Kidney (tissue), 14 donors: ENCODE measurements around the gene GOLGA1. TPM values are rescaled to one million over a fixed set of nuclear protein-coding genes. Genes with fewer than 3 reads are reported as not detected.

Experiments used
- DNase-seq, 5 donors: peaks; one replicate each; pipeline ENCODE4 v3.0.0-alpha.2; 2013 to 2020
- FAIRE-seq: peaks from 2 replicates; lab custom pipeline; 2012; peaks lifted over from hg19 to GRCh38; lab: Jason Lieb, UNC
- H3K27ac ChIP-seq, 2 donors: one replicate each; pipeline ENCODE4 v1.7.0; 2013; ENCODE audit warnings: low read depth in 2 of 2, low read length in 2 of 2, inconsistent platforms in 1 of 2
- H3K27me3 ChIP-seq: one replicate; pipeline ENCODE4 v1.7.1; 2013; ENCODE audit warnings: low read length, inconsistent platforms; ENCODE audit not compliant: control insufficient read depth, insufficient read depth
- H3K36me3 ChIP-seq, 3 donors: one replicate each; pipeline versions ENCODE4 v1.7.0 to v1.7.1; 2013; ENCODE audit warnings: low read length in 3 of 3, control low read depth in 1 of 3, inconsistent platforms in 1 of 3; ENCODE audit not compliant: insufficient read depth in 3 of 3, control insufficient read depth in 2 of 3
- H3K4me1 ChIP-seq, 3 donors: one replicate each; pipeline versions ENCODE4 v1.7.0 to v1.7.1; 2013; ENCODE audit warnings: low read length in 3 of 3, inconsistent platforms in 1 of 3, low read depth in 1 of 3; ENCODE audit not compliant: control insufficient read depth in 2 of 3, insufficient read depth in 2 of 3
- H3K4me3 ChIP-seq, 3 donors: one replicate each; pipeline versions ENCODE4 v1.7.0 to v1.8.1; 2013; ENCODE audit warnings: low read length in 3 of 3, control low read depth in 1 of 3, inconsistent platforms in 1 of 3
- H3K9ac ChIP-seq, 3 donors: one replicate each; pipeline versions ENCODE4 v1.7.0 to v1.7.1; 2013; ENCODE audit warnings: low read length in 3 of 3, control low read depth in 1 of 3, inconsistent platforms in 1 of 3
- H3K9me3 ChIP-seq, 3 donors: one replicate each; pipeline versions ENCODE4 v1.7.0 to v1.7.1; 2013; ENCODE audit warnings: low read length in 3 of 3, control low read depth in 1 of 3, inconsistent platforms in 1 of 3; ENCODE audit not compliant: control insufficient read depth in 2 of 3, insufficient read depth in 1 of 3
- CTCF ChIP-seq: IDR thresholded peaks from 3 replicates; pipeline ENCODE4 v1.5.1; 2012; ENCODE audit warnings: mild to moderate bottlenecking, moderate library complexity, borderline replicate concordance; ENCODE audit not compliant: insufficient read depth; ENCODE audit errors: extremely low read depth
- intact Hi-C: fragments of 100-400 bp; cut with DNase I; formaldehyde crosslinking; loops from one replicate; pipeline ENCODE4 v1.11.1; 2022
- polyA plus RNA-seq: library from polyadenylated mRNA; stranded (reverse); fragments of 350-450 nt; fragmentation: Illumina TruSeq; extraction: RNeasy Lipid Tissue Mini Kit (QIAGEN cat#74804); gene quantifications from one replicate; pipeline ENCODE4 v1.2.3, GENCODE V29; 2014; ENCODE audit warnings: low read depth, low replicate concordance; ENCODE audit not compliant: insufficient read depth
- total RNA-seq: library from RNA; stranded (reverse); fragmentation: NEBNext Ultra II Directional; extraction: Animal tissue kit (Norgen Biotek cat#: 25700); gene quantifications from one replicate; pipeline ENCODE4 v1.2.1, GENCODE V29; 2021
- donor health status: control.
- donor health status: control.
- donor health status: control.
- donor health status: control.
- donor health status: control.
- donor health status: DM: yes; HTN: yes; CAD: no.
- donor health status: Normal renal cell carcinoma (clear cell type).

The GOLGA1 gene
- total and polyA plus RNA-seq, 2 donors from 2014 or later = 6.2 to 21.0 TPM

GRCh38 chr9:124941679-124942561 is 1.0 kb upstream of the GOLGA1 start:
- H3K4me3 ChIP-seq = peak overlapping the region; percentile 93 to 97 (median 93)
- intact Hi-C loops = no loop called here
- no peaks in the 10 kb centered on the region for H3K9me3 ChIP-seq
- peaks cover 0 to 3% (median 0%) of the 10 kb centered on the region in 3 donors for H3K4me1 ChIP-seq
- peaks cover 0 to 4% (median 0%) of the 10 kb centered on the region in 3 donors for H3K36me3 ChIP-seq
- DNase-seq (peak; percentile 64 to 86 (median 82)), FAIRE-seq (no peak)
- no peak for TF ChIP-seq CTCF
- H3K9ac ChIP-seq = peak overlapping the region; percentile 70 to 96 (median 92)
- peak overlapping the region; percentile 93 to 95 for H3K27ac ChIP-seq
- no peaks in the 10 kb centered on the region for H3K27me3 ChIP-seq

GRCh38 chr9:124940521-124940893 is 376 bp downstream of the GOLGA1 start:
- no peak for FAIRE-seq
- intact Hi-C loops = no loop called here

GRCh38 chr9:124939944-124940343 is 939 bp downstream of the GOLGA1 start:
- intact Hi-C loops = no loop called here
- FAIRE-seq (no peak), DNase-seq (peak in 1 of 5 donors; percentile 1)
- TF ChIP-seq CTCF = no peak
- Histone ChIP-seq H3K4me3 (peak overlapping the region; percentile 66 to 93 (median 92)), H3K9me3 (no peaks in the 10 kb centered on the region), H3K36me3 (peaks cover 0 to 8% (median 5%) of the 10 kb centered on the region in 3 donors), H3K4me1 (peaks cover 0 to 3% (median 0%) of the 10 kb centered on the region in 3 donors), H3K9ac (peak overlapping the region; percentile 81 to 90 (median 81)), H3K27ac (no peak overlapping the region), H3K27me3 (no peaks in the 10 kb centered on the region)

More at GRCh38 chr9:124940521-124940893, 376 bp downstream of the GOLGA1 start:
- Histone ChIP-seq H3K4me1 (peaks cover 0 to 3% (median 0%) of the 10 kb centered on the region in 3 donors), H3K27ac (peak overlapping the region; percentile 93 to 95), H3K27me3 (no peaks in the 10 kb centered on the region), H3K9ac (peak overlapping the region; percentile 81 to 90 (median 81)), H3K4me3 (peak overlapping the region; percentile 66 to 93 (median 92)), H3K9me3 (no peaks in the 10 kb centered on the region), H3K36me3 (peaks cover 0 to 8% (median 5%) of the 10 kb centered on the region in 3 donors)
- TF ChIP-seq CTCF = no peak
- DNase-seq = no peak
